Erythroblast (primary cell): ENCODE data around the gene IRF5.

Source experiments
- GATA1 ChIP-seq: IDR thresholded peaks from 2 replicates; pipeline ENCODE4 v1.6.1; 2011; ENCODE audit warnings: low read depth, mild to moderate bottlenecking, control low read depth, low read length, moderate library complexity
- POLR2A ChIP-seq: IDR thresholded peaks from 2 replicates; pipeline ENCODE4 v1.6.1; 2011; ENCODE audit warnings: mild to moderate bottlenecking, low read length

GRCh38 chr7:128894101-128894440, 43.7 kb upstream of the IRF5 start:
- TF ChIP-seq POLR2A (no peak), GATA1 (no peak)
